ENCODE data around the gene TM2D1.

TM2D1 gene

DNA sequence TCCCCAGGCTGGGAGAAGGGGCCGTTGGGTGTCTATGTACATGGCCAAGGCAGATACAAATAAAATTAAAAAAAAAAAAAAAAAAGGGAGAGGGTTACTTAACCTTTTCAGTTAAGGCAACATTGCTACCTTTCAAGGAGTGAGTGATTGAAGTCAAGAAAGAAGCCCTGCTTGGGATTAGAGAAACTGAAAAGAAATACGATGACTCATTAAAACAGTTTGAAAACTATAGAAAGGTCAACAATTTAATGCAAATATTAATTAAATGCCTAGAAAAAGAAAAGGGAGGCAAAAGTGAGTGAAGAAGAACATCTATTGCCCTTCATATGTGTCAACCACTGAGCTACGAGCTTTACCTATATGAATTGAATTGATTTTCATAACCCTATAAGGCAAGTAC lies 69.5 kb downstream of the TM2D1 start:
- H3K4me3 ChIP-seq (ENCODE audit: low read depth, low read length), result no peak overlapping the region
- no peak for TF ChIP-seq MYC (IDR thresholded peaks at IDR 0.05; ENCODE audit: low read depth, low read length)
- TF ChIP-seq POLR2A (IDR thresholded peaks at IDR 0.05; ENCODE audit: extremely low read depth, insufficient read length), result no peak
- TF ChIP-seq CTCF (IDR thresholded peaks at IDR 0.05; ENCODE audit: low read depth, low read length), result no peak
- TF ChIP-seq MAX (IDR thresholded peaks at IDR 0.05; ENCODE audit: low read depth, low read length), result no peak
- DNase-seq (ENCODE audit: low read depth), result no peak

DNA sequence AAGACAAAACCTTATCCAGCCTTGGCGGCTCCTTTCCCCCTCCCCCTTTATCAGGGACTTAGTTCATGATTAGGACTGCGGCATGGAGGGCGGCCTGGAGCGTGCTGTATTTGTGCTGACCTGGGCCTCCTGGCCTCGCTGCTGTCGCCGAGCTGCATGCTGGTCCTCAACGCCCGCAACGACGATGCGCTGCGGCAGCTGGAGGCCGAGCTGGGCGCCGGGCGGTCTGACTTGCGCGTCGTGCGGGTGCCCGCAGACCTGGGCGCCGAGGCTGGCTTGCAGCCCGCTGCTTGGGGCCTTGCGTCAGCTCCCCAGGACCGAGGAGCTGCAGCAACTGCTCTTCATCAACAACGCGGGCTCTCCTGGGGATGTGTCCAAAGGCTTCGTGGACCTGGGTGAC lies 70.9 kb downstream of the TM2D1 start:
- H3K4me3 ChIP-seq (ENCODE audit: low read depth, low read length), result no peak overlapping the region
- no peak for DNase-seq (ENCODE audit: low read depth)
- TF ChIP-seq MAX (IDR thresholded peaks at IDR 0.05; ENCODE audit: low read depth, low read length), result no peak
- TF ChIP-seq POLR2A (IDR thresholded peaks at IDR 0.05; ENCODE audit: extremely low read depth, insufficient read length), result no peak
- TF ChIP-seq MYC (IDR thresholded peaks at IDR 0.05; ENCODE audit: low read depth, low read length), result no peak
- TF ChIP-seq CTCF (IDR thresholded peaks at IDR 0.05; ENCODE audit: low read depth, low read length), result no peak

DNA sequence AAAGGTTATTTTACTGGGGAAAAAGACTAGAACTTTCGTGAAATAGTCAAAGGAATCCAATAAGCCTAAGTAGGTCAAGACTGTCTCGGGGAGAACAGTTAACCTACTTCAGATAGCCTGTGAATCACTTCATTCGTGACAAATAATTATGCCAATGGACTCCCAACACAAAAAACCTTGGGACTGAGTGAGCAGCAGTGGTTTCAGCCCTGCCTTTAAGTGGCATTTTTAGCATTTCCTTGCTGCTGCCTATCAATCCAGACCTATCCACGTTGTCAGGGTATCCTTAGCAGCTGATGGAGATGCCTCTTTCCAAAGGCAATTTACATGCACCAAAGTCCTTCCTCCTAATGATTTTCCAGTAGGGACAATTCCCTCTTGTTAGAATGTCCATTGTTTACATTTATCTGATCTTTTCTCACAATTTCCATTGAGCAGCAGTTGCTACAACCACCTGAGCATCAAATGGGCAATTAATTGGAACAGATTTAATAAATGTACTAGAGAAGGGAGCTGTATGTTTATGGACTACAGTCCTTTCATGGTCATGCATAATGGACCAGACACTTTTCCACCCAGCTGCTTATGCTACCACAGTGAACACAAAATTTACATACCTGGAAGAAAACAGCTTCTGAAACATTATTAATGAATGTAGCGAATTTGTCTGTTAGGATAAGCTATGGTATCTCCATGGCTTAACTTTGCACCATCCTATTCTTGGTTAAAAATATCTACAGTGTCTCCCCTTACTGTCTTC lies 75.8 kb downstream of the TM2D1 start:
- no peak overlapping the region for H3K4me3 ChIP-seq (ENCODE audit: low read depth, low read length)
- no peak for DNase-seq (ENCODE audit: low read depth)
- no peak for TF ChIP-seq POLR2A (IDR thresholded peaks at IDR 0.05; ENCODE audit: extremely low read depth, insufficient read length)

DNA sequence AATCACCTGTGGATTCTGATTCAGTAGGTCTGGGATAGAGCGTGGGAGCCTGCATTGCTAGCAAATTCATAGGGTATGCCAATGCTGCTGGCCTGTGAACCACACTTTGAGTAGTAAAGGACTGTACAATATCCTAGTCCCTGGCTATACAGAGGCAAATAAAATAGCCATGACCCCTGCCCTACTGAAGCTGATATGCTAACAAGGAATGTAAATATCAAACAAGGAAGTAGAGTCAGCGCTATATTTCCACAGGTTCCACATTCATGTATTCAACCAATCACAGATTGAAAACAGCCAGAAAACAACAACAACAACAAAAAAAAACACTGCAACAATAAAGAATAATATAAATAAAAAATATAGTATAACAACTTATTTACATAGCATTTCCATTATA lies 77.8 kb downstream of the TM2D1 start:
- H3K4me3 ChIP-seq (ENCODE audit: low read depth, low read length), result no peak overlapping the region
- no peak for TF ChIP-seq CTCF (IDR thresholded peaks at IDR 0.05; ENCODE audit: low read depth, low read length)
- no peak for TF ChIP-seq POLR2A (IDR thresholded peaks at IDR 0.05; ENCODE audit: extremely low read depth, insufficient read length)
- no peak for TF ChIP-seq MAX (IDR thresholded peaks at IDR 0.05; ENCODE audit: low read depth, low read length)
- TF ChIP-seq MYC (IDR thresholded peaks at IDR 0.05; ENCODE audit: low read depth, low read length), result no peak
- DNase-seq (ENCODE audit: low read depth), result no peak

DNA sequence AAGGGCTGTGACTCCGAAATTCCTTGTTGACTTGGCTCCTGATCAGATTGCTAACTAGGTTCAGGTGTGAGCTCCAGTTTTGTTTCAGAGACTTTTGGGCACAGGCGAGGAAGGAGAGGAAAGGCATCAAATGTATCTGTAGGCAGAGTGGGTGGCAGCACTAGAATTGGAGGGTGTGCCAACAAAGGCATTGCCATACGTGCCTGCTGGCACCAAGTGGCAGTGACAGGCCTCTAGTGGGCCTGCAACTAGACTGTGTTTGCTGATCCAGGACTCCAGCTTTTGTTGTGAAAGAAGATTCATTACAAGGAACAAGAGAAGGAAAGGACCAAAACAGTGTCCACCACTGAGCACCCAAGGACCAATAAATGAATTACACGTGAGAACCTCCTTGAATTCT lies 79.5 kb downstream of the TM2D1 start:
- no peak for TF ChIP-seq CTCF (IDR thresholded peaks at IDR 0.05; ENCODE audit: low read depth, low read length)
- no peak for DNase-seq (ENCODE audit: low read depth)
- no peak overlapping the region for H3K4me3 ChIP-seq (ENCODE audit: low read depth, low read length)

DNA sequence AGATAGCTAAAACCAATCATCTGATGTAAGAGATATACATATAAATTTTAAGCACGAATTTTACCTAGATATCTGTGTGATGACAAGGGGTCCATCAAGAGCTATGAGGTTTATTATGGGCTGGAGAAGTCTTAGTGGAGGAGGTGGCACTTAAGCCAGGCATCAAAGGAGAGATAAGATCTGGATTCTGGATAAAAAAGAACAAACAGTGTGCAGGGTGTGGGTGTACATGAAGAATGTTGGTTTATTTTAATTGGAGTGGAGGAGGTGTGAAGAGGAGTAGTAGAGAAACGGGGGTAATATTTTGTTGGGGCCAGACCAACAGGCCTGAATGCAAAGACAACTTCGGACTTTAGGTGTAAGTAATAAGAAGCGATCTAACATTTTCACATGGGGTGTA lies 80.6 kb downstream of the TM2D1 start:
- H3K4me3 ChIP-seq (ENCODE audit: low read depth, low read length), result no peak overlapping the region
- no peak for DNase-seq (ENCODE audit: low read depth)
- TF ChIP-seq MYC (IDR thresholded peaks at IDR 0.05; ENCODE audit: low read depth, low read length) (no peak), CTCF (IDR thresholded peaks at IDR 0.05; ENCODE audit: low read depth, low read length) (no peak), POLR2A (IDR thresholded peaks at IDR 0.05; ENCODE audit: extremely low read depth, insufficient read length) (no peak), MAX (IDR thresholded peaks at IDR 0.05; ENCODE audit: low read depth, low read length) (no peak)
